PC-9 (cell line): ENCODE results near the gene NISCH.

Source experiments
- EZH2 ChIP-seq: fragments of 200-600 bp; sonication (generic); IDR thresholded peaks from 2 replicates; pipeline ENCODE4 v1.8.0; 2017; ENCODE audit warnings: antibody characterized with exemption, low read depth
- TF ChIP-seq, protein P1 (sequence below): fragments of 200-600 bp; sonication (generic); conservative IDR thresholded peaks from 2 replicates; pipeline ENCODE4 v1.6.1; 2017; ENCODE audit warnings: mixed run types, antibody characterized with exemption, mild to moderate bottlenecking, moderate library complexity

DNA sequence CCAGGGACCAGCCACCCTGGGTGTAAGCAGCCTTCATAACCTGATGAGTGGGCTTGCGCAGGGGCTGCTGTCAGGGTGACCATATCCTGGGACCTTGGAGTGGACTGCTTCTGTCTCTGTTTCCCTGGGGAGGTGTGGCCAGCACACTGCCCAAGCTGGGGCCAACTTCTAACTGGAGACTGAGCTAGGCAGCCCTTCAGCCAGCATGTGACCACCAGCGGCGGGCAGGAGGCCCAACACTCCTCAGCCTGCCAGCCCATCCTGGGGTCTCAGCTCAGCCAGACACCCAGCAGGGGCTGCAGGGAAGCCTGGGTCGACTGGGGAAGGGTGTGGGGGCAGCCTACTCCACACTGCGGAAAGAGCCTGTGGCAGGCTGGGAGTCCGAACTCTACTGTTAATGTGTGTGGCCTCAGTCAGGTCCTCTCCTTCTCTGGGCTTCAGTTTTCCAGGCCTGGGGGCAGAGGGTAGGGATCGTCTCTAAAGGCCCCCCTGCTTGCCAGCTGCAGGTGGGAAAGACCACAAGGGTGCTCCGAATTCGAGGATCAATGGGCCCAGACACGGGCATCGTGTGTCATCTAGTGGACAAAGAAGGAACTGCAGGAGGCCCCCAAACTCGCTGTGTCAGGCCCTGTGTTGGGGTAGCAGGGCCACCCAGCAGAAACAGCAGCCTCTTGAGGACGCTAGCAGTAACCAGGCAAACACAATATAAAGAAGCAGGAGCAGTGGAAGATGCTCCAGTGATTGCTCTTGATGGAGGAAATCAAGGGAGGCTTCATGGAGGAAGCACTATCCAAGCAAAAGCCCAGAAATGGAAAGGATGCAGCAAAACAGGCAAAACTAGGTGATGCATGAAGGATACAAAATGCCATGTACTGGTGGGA, 8.5 kb upstream of the NISCH start:
- TF ChIP-seq, protein P1, sequence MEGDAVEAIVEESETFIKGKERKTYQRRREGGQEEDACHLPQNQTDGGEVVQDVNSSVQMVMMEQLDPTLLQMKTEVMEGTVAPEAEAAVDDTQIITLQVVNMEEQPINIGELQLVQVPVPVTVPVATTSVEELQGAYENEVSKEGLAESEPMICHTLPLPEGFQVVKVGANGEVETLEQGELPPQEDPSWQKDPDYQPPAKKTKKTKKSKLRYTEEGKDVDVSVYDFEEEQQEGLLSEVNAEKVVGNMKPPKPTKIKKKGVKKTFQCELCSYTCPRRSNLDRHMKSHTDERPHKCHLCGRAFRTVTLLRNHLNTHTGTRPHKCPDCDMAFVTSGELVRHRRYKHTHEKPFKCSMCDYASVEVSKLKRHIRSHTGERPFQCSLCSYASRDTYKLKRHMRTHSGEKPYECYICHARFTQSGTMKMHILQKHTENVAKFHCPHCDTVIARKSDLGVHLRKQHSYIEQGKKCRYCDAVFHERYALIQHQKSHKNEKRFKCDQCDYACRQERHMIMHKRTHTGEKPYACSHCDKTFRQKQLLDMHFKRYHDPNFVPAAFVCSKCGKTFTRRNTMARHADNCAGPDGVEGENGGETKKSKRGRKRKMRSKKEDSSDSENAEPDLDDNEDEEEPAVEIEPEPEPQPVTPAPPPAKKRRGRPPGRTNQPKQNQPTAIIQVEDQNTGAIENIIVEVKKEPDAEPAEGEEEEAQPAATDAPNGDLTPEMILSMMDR, result peak; percentile 98
- TF ChIP-seq EZH2, result no peak
